H54 (cell line): ENCODE results near the gene CDHR3.
A peak's percentile ranks its signal among the peaks of the same experiment; 100 is the strongest.

Experiments used
- DNase-seq: peaks from one replicate; pipeline ENCODE4 v3.0.0; 2011; ENCODE audit warnings: low spot score, mixed read lengths; ENCODE audit not compliant: insufficient read length
- FAIRE-seq: peaks from 3 replicates; lab custom pipeline; 2011; peaks lifted over from hg19 to GRCh38; lab: Jason Lieb, UNC
- POLR2A ChIP-seq: IDR thresholded peaks from 2 replicates; pipeline ENCODE4 v1.6.1; 2011; ENCODE audit warnings: low read depth, mild to moderate bottlenecking, low read length

CDHR3 gene

DNA sequence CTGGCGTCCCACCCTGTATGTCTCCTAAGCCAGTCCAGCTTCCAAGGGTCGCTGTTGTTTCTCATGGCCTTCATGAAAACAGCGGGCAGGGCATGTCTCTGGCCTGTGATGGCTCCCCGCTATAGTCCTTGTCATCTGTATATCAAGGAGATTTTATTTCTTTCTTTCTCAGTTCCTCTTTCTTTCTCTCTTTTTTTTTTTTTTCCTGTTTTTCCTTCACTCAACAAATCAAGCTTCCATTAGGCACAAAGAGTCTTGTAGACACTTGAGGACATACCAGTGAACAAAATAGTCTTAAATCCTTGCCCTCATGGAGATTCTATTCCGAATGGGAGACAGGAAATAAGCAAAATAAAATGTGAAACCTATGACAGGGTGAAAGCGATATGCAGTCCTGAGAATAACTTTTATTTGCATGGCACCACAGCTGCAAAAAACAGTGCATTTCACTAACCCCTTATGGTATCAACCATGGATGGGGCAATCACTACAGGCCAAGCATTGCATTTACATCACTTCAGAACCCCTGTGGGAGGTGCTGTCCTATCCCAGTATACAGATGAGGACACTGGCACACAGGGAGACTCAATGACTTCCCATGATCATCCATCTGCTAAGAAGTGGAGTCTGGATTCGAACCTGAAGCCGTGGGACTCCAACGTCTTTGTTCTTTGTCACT is 98.4 kb downstream of the CDHR3 start:
- FAIRE-seq: no peak

DNA sequence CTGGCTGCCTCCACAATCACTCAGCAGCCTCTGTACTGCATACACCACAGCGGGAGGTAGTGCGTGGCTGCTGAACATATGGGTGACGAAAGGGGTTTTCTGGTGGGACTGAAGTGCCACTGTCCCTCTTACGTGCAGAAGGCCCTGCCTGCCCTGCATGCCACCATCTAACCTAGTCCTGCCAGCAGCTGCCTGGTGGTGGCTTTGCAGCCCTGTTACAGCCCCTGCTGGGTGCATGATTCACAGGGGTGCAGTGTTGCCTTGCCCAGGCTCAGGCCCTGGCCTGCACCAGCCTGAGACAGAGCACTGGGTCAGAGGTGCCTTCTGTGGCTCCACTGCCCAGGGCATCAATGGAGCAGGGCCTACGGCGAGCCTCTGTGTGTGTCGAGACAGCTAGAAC is 98.9 kb downstream of the CDHR3 start:
- no peak for TF ChIP-seq POLR2A
- FAIRE-seq (no peak), DNase-seq (peak; percentile 70)

More for the DNA sequence above, 98.4 kb downstream of the CDHR3 start:
- TF ChIP-seq POLR2A: no peak
- DNase-seq: no peak

DNA sequence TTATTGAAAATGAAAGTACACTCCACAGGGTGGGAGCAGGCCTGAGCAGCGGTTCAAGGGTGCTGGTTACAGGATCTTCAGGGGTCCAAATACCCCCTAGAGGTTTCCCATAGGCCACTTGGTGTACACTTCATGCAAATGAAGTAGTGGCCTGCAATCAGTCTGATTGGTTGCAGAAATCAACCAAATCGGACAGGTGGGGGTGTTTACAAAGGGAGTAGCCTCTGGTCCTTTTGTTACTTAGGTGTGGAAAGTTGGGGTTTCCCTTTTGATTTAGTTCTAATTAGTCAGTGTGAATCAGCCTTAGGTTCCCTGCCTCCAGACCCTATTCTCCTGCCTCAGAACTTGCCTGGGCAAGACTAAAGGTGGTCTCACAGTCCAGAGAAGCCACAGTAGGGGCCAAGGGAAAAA is 99.5 kb downstream of the CDHR3 start:
- DNase-seq: no peak

DNA sequence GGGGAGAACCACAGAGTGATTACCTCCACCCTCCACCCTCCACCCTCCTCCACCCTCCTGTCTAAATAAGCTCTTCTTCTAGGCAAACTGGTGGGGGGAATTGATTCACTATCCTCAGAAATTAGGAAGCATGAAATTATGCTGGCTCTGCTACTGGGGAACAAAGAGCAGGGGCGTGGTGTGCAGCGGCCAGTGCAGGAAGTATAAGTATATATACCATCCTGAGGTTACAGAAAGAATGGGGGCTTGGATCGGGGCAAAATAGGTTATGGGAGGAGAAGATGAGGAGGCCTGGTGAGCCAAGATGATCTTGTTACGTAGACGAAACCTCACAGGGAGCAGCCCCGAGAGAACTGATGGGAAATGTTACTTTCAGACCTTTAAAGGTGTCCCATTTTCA is 100.0 kb downstream of the CDHR3 start:
- DNase-seq: no peak
- TF ChIP-seq POLR2A: no peak
- no peak for FAIRE-seq

More for the DNA sequence above, 99.5 kb downstream of the CDHR3 start:
- no peak for TF ChIP-seq POLR2A
- no peak for FAIRE-seq

DNA sequence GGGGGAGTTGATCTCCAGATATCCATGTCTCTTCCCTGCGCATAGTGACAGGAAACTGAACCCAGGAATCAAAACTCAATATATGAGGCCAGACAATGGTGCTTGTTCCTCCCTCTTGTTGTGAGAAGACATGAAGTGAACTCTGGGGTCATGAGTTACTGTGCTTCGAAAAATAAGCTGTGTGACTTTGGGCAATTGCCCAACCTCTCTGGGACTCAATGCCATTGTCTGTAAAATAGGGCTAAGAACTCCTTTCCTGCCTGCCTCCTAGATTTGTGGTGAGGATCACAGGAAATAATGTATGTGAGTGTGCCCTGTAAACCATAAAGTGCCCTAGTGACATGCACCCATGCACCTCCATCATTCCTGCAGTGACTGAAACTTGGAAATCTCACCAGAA is 100.6 kb downstream of the CDHR3 start:
- TF ChIP-seq POLR2A: no peak
- FAIRE-seq: no peak
- DNase-seq: no peak

DNA sequence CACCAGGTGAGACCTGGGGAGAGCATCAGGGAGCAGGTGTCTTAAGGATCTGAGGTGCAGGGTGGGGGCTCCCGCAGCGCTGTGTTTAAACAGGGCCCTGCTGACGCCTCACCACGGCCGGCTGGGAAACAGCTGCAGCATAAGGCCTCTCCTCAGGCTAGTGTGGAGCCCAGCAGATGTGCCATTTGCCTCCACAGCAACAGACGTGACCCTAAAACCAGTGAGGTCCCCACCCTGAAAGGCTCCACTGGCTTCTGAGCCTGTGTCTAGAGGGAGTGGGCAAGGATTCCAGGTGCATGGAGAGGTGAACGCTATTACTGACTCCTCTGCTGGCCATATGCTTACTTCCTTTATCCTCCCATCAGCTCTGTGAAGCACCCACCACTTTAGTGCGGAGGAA is 101.3 kb downstream of the CDHR3 start:
- FAIRE-seq (no peak), DNase-seq (no peak)
- TF ChIP-seq POLR2A: no peak

DNA sequence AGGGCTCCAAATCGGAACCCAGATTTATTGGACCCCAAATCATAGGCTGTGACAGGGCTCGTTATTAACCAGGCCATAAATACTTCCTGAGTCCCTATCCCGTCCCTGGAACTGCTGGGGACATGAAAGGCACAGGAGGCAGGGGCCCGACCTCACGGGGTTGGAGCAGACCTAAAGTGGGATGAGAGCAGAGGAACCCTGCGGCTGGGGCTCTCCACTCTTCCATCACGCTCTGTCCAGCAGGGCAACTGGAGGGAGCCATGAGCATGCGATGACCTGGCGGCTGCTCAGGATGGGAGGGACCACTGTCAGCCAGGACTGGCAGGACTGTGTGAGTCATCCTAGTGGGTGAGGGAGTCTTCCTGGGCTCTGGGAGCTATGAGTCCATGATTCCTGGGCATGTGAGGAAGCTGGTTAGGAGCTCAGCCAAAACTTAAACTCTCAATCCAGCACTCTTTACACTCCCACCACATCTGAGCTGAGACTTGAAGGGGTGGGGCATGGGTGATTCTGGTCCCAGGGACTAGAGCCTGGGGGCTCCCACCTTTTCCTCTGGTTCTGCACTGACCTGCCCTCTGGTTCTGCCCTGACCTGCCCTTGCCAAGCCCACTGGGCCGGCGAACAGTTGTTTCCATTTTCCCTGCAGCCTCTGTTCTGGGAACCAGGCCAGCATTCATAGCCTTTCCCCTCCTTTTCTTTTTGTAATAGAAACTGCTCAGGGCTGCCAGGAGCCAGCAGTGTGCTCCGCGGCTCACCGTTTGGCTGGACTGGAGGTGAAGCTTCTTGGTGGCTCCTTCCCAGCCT is 101.9 kb downstream of the CDHR3 start:
- peak; percentile 52; the same call in 1 of the 2 replicates for TF ChIP-seq POLR2A
- DNase-seq (peak; percentile 93), FAIRE-seq (peak; percentile 79)

DNA sequence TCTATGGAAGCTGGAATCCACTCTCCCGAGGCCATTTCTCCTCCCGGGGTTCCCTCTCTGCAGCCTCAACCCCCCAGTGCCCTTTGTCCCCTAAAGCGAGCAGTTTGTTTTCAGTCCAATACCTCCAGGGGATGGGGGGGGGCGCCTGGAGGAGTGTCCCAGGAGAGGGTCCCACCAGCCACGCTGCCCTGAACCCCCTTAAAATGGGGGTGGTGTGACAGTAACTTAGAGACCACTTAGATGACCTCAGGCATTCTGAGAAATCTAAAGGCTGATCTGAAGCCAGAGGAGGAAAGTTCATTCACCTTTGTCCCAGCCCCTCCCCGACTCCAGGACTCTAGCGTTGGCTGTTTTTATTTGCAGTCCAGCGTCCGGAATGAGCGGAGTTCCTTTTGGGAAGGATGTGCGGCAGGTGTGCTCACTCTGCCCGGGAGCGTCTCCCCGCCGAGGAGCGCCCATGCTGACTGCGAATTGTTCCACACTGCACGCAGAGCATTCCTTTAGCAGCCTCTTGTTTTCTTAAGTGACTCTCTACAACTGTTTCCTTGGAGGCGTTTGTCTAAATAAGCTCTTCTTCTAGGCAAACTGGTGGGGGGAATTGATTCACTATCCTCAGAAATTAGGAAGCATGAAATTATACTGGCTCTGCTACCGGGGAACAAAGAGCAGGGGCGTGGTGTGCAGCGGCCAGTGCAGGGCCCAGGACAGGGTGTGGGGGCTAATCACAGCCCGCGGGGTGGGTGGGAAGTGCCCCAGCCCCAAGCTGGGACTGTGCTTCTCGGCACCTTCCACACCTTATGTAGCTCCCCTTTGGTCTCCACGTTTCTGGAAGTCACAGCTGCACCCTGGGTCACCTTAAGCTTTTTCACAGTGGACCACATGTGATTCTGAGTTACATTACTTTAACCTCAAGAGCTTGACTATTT is 102.8 kb downstream of the CDHR3 start:
- no peak for FAIRE-seq
- no peak for DNase-seq
- TF ChIP-seq POLR2A: no peak

DNA sequence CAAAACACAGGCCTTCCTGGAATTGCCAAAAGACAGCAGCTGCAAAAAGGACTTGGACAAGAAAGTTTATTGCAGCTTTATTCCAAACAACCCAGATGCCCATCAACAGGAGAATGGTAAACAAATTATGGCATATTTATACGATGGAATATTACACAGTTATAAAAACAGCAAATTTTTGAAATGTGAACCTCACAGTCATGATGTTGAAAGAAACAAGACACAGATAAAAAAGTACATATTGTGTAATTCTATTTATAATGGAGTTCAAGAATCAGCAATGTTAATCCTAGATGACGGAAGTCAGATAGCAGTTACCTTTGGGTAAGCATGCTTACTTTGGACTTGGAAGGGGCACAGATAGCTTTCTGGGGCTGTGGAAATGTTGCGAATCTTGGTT is 104.6 kb downstream of the CDHR3 start:
- TF ChIP-seq POLR2A: no peak
- DNase-seq: no peak
- FAIRE-seq: no peak

DNA sequence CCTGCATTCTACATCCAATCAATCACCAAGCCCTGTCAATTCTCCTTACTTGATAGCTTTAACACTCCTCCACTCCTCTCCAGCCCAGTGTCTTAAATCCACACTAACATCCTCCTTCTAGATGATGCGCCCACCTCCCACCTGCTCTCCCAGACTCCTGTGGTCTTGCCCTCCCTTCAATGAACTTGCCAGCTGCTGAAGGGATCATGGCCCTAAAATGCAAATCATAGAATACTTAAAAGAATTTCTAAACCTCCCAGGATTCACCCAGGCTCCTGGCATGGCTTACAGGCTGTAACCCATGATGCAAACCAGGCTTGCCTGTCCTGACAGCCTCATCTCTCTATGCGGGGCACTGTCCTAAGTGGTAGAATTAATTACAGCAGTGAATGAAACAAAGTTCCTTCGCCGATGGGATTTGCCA is 105.5 kb downstream of the CDHR3 start:
- DNase-seq (no peak), FAIRE-seq (no peak)
- TF ChIP-seq POLR2A: no peak

DNA sequence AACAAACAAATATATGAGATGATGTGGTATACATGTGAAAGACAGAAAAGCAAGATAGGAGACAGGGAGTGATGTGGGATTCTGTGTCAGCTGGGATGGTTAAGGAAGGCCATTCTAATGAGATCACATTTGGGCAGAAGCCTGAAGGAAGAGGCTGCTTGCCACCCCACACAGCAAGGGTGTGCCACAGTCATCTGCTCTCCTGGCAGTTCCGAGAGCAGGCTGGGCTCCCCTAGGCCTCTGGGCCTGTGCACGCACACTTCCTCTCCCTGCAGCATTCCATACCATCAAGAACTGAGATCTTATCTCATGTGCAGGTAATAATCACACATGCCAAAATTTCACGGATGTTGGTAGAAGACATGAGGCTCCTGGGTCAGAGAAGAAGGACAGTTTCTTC is 105.9 kb downstream of the CDHR3 start:
- FAIRE-seq (no peak), DNase-seq (no peak)
- no peak for TF ChIP-seq POLR2A

DNA sequence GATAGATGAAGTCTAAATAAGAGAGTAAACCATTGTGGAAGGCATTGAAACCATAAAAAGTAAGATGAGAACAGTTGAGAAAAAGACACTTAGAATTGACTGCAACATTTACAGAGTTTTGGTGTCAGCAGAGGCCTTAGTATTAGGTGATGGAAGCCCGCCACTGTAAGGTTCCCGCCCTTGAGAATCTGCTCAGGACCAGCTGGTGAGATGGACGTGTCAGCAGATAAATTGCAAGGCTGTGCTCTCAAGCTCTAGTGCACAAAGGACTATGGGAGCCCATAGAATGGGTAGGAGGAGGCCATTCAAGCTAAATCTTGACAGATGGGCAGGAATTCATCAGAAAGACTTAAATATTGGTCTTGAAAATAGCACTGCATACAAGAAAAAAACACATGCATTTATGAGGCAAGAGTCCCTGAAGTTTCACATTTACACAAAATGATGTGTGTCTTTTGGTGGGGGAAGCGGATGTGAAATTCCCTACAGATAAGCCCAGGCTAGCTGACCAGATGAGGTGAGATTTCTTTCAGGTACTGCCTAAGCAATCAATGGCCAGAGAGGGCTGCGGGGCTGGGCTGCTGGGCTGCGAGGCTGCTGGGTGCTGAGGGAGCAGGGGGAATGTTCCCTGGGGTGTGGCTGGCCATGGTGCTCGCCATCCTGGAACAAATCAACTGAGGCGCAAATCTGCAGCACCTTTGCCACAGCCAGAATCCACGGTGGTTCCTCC is 106.6 kb downstream of the CDHR3 start:
- DNase-seq: no peak
- no peak for TF ChIP-seq POLR2A
- no peak for FAIRE-seq

DNA sequence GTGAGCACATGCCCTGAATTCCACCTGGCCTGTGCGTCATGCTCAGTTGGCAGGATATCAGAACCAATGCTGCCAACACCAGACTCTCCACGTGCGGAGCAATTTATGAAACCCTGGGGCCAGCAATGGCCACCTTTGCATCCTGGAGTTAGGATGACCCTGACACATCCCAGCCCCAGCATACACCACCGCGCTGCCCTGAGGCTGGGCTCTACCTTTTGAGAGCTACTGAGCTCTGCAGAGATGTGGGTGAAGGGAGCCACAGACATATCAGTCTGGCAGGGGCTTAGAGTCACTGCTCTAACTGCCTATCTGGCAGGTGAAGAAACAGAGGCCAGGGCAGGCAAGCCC is 107.1 kb downstream of the CDHR3 start:
- no peak for TF ChIP-seq POLR2A
- FAIRE-seq (no peak), DNase-seq (no peak)

DNA sequence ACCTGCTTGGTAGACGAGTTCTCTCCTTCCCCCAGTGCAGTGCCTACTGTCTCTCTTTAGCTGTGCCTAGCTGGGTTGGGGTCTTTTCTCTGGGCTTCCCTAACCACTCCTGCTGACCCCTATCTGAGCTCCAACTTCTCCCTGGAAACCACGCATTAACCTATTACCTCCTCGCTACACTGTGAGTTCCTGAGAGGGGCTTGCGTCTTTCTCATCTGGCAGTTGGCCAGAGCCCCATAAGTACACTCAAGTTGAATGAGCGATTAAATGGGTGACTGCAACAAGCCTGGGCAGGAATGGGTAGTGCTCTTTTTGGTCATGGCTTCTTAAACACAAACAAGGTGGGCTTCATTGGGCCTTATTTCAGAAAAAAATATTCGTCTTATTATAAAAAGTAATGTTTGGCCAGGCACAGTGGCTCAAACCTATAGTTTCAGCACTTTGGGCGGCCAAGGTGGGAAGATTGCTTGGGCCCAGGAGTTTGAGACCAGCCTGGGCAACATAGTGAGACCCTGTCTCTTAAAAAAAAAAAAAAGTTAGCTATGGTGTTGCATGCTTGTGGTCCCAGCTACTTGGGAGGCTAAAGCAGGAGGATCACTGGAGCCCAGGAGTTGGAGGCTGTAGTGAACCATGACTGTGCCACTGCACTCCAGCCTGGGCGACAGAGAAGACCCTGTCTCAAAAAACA is 107.6 kb downstream of the CDHR3 start:
- DNase-seq: no peak
- TF ChIP-seq POLR2A: no peak

More for the DNA sequence above, 107.6 kb downstream of the CDHR3 start:
- FAIRE-seq: no peak
